NCI-H510A treated with DMSO at 0.1 percent for 48 hours (cell line): ENCODE measurements around the gene GNB5.
"Not testable (repeated sequence)": the region's sequence is repeated elsewhere in the genome, so short reads cannot be mapped to it uniquely, and the experiment has no call there.

Source experiments
- DNase-seq: peaks from one replicate; lab custom pipeline; 2025; lab: John Stamatoyannopoulos, UW

GNB5 gene

DNA sequence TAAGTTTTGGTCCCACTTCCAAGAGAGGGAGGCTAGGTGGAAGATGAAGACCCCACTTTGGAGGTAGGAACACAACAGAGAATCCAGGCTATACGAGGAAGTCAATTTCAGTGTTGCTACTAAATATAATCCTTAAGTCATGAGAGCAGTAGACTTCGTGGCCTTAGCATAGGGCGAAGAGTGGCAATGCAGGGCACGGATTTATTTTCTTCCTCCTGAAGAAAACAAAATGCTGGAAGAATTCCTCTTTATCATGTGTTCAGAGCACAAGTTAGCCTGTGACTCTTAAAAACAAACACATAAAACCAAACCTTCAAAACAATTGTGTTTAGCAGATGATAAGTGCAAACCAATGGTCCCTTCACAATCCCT lies 98.0 kb downstream of the GNB5 start:
- DNase-seq, result no peak

DNA sequence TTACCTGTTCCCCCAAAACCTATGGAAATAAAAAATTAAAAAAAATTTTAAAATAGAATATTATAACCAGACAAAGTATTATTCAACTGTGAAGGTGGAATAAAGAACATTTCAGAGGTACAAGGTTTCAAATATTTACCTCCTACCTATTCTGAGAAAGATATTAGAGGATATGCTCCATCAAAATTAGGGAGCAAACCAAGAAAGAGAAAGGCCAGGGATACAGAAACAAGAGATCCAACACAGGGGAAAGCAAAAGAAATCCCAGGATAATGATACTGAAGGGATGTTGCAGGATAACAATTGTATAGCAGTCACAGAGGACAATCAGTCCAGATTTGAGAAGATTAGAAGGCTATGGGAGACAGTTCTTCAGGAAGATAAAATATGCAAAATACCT lies 101.0 kb downstream of the GNB5 start:
- DNase-seq, result no peak

DNA sequence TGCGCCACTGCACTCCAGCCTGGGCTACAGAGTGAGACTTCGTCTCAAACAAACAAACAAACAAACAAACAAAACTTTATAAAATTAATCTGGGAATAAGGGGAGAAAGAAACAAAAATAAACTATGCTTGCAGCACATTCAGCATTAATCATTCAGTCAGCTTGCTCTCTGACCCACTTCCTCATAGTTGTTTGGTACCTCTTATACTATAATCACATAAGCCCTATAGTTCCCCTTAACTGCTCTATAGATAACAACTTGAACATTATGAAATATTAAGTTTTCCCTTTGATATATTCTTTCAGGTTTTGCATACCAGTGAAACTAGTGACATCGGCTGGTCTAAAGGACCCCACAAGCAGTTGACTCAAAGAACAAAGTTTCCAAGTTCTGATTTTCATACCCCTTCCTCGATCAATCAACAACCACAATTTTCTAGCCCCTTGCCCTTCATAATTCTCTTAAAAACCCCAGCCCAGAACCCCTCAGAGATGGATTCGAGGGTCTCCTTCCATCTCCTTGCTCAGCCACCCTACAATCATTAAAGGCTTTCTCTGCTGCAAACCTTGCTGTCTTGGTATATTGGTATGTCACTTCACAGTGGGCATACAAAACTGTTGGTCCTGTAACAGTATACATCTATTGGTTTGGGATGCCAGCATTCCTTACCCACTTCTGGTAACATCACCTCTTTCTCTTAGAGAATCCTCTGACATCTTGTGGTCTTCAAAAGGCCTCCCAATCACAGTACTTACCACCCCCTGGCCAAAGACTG lies 105.0 kb downstream of the GNB5 start:
- no peak for DNase-seq

DNA sequence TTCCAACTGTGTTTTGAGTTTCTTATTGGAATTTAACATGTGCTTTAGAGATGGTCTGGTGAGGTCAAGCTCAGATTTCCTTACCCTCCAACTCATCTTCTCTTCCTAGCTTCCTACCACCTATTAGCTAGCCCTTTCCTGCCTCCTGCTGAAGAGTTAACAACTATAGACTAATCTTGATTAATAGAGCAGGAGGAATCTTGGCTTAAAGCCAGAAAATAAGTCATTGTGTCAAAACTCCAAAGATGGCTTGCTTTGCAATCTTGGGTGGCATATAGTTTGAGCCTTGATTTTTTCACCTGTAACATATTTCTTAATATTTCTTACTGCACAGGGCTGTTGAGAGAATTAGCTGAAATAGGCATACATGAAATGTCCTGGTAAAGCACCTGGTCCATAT lies 105.9 kb downstream of the GNB5 start:
- DNase-seq, result no peak

DNA sequence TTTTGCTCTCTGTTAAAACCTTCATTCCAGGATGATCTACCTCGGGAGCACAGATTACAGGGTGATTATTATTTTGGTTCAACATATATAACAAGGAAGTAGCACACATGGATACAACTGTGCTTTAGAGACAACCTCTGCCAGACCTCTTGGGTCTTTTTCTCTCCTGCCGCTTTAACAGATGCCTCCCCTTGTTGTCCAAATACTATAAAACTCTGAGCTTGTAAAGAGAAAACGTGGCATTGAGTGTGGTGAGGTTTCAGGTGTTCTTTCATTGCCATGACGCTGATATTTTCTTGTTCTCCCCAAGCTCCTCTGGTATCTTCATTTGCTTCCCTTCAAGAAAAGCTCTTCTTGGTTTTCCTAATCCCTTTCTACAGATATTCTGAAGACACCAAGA lies 107.6 kb downstream of the GNB5 start:
- DNase-seq, result no peak

DNA sequence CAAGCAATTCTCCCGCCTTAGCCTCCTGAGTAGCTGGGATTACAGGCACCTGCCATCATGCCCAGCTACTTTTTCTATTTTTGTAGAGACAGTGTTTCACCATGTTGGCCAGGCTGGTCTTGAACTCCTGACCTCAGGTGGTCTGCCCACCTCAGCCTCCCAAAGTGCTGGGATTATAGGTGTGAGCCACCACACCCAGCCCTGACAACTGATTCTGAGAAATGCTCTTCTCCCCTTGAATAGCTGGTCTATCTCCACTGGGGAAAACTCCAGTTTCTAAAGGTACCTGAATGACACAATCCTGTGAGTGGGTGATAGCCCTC lies 108.2 kb downstream of the GNB5 start:
- DNase-seq, result not testable (repeated sequence)

DNA sequence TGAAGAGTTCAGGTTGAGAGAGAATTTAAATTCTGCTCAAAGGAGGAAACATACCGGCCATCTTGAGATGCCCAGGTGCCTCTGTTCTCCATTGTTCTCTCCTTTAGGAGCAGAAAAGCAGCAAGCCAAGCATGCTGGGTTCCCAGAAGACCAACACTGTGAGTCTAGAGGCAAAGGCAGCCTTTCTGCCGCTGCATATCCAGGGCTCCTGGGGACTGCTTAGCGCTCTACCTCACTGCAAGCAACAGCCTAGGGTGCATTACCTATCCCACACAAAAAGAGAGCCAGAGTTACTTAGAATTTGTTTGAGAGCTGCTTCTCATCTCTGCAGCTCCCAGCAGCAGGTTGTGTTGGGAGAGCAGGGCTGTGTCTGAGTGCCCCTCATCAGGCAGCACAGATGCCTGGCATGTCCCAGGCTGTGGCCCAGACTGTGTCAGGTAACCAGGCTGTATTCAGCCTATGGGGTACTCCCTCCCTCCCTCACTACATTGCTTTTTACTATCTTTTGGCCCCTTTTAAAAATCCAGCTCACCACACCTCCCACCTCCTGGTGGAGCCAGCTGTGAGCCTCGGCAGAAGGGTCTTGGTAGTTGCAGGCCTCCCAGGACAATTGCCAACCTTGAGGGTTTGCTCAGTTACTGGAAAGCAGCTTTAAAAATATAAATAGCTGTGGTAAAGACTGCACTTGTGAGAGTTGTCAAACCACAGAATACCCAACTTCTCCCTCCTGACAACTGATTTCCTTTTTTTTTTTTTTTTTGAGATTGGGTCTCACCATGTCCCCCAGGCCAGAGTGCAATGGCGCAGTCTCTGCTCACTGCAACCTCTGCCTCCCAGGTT lies 108.8 kb downstream of the GNB5 start:
- no peak for DNase-seq

DNA sequence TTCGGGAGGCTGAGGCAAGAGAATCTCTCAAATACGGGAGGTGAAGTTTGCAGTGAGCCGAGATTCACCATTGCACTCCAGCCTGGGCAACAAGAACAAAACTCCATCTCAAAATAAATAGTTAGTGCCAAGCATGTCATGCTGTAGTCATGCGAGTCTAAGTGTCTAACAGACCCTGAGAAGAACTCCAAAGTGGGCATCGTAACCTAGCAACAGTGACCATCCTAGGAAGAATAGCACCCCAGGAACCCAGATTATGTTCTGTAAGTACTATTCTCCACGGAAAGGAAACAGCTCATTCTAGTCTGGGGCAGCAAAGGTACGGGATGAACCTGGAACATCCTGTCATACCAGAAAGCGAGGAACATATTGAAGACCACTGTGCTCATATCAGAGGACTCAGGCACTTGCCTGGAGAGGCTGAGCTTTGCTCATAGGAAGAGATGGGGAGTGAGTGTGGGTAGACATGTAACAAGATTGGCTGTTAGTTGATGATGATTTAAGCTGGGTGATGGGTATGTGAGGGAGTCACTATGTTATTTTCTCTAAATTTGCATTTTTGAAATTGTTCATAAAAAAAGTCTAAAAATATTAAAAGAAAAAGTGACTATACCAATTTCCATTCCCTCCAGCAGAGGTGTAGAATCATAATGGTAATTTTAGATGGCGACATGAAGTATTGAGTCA lies 110.3 kb downstream of the GNB5 start:
- DNase-seq, result no peak

DNA sequence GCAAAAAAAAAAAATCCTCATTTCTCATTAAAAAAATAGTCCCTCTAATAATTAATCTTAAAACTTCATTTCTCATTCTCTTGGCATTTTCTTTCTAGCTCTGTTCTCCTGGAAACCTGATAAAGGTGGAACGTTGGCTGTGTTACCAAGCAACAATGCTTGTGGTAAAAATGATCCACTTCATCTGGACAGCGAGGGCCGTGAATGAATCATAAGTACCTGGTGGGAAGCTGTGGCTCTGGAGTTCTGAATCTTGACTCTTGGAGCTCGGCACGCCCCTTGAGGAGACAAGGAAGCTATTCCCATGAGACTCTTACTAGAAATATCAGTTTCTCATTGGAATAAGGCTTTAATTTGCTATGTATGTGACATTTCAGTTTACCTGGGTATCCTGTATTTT lies 111.2 kb downstream of the GNB5 start:
- peak; percentile 30 for DNase-seq

DNA sequence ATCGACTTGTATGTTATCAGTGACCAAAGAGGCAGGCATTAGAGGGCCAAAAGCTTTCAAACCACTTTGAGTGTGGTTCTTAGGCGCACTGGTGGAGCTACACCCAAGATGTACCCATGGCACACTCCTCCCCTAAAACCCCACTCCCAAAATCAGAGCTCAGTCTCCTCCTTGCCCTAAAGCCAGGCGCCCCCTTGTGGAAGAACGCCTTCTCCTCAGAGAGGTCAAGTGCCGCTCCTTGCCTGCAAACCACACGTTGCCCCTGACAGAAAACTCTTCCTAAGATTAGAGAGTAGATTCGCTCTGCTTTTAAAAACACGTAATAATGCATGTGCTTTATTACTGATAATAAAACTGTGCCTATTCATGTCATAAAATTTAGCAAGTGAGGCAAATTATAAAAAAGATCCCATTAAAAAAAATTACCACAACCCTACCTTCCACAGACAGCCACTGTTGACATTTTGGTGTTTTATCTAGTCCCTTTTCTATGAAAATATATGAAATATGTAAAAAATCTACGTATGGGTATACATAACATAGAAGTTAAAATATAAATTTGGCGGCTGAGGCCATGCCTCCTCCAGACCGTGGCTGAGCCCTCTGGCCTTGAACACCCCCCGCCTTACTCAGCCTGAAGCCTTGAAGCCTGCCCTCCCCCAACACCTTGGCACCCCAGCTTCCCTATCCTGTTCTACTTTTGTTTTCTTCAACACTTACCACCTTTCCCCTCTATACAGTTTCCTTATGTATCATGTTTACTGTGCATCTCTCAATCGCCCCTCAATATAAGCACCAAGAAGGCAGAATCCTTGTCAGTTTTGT lies 112.1 kb downstream of the GNB5 start:
- DNase-seq, result peak; percentile 40

DNA sequence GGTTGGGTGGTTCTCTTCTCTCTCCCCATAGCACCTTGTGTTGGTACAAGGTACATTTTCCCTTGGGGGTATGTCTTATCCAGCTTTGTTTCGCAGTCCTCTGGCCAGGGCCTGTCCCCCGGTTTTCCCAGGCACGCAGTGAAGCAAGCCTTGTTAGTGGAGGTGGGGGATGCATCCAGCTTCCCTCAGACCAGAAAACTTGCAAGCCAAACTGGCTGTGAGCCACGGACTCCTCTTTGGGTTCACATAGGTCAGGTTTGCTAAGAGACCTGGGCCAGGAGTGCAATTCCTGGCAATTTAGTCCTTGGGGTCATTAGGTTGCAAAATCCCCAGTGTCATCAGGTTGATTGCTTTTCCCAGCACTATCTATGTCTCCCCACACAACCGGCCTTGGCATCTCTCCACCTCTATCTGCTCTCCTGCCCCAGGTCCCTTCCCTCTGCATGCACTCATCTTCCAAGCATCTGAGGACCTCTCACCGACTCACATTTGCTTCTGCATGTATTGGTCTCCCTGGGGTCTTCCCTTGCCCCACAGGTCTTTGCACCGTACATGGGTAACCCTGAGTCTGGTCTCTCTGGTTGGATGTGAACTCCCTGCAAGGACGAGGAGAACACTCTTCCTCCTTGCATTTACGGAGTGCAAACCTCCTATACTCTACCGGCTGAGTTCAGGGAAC lies 112.9 kb downstream of the GNB5 start:
- DNase-seq, result no peak

DNA sequence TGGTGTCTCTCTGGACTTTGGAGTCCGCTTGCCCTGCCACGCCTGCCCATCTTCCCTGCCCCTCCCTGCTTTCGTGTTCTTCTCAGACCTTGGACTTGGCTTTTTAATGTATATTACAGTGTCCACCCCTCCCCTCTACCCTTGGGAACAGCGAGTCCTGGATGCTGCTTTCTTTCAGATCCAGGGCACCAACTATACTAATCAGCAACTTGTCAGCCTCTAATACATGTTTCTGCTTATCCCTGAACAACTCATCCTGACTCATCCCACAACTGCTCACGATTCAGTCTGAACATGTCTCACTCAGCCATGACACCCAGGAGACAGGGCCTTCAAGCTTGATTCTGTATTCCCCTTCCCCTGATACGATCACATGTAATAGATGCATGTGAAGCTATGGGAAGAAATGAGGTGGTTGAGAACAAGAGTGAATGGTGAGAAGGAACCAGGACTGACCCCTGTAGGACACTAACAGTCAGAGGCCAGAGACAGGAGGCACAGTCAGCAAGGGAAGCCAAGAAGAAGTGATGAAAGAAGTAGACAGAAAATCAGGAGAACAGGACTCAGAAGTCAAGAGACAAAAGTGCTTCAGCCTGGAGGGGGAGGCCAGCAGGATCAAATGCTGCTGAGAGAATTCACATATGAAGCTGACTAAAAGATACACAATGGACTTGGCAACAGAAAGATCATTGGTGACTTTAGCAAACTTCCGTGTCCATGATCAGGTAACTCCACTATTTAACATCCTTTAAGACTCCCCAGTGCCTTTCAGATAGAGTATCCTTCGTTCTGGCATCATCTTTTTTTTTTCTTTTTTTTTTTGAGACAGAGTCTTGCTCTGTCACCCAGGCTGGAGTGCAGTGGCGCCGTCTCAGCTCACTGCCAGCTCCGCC lies 114.1 kb downstream of the GNB5 start:
- no peak for DNase-seq

DNA sequence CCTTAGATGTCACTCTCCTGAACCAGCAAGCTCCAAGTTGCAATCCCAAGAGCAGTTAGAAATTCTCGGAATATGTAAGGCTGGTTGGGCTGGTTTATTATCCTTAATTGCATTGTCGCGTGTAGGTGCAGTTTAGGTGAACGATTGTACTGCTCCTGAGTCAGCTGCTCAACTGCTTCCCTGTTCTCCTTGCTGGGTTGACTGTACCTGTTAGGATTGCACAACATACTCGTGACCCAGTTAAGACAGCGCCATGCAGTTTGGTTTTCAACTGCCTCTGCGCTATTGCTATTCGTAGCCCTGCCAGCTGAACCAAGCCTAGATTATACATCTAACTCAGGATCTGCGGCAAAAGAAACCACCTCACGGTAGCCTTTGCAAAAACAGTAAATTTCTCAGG lies 119.6 kb downstream of the GNB5 start:
- DNase-seq, result peak; percentile 16

DNA sequence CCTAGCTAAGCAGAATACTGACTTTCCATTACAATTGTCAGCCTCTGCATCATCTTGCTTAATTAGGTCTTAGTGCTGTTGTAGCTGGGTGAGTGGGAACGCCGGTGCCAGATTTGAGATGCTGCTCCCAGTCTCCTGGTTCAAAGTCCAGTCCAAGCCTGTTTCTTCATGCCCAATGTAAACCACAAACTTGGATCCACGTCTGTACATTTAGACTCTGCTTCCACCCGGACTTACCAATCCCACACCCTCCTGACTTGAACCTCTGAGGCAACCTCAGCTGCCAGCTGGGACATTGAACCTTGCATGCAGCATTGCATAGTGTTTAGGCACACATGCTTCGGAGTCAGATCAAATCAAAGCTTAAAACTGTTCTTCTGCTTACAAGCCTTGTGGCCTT lies 121.6 kb downstream of the GNB5 start:
- DNase-seq, result no peak

DNA sequence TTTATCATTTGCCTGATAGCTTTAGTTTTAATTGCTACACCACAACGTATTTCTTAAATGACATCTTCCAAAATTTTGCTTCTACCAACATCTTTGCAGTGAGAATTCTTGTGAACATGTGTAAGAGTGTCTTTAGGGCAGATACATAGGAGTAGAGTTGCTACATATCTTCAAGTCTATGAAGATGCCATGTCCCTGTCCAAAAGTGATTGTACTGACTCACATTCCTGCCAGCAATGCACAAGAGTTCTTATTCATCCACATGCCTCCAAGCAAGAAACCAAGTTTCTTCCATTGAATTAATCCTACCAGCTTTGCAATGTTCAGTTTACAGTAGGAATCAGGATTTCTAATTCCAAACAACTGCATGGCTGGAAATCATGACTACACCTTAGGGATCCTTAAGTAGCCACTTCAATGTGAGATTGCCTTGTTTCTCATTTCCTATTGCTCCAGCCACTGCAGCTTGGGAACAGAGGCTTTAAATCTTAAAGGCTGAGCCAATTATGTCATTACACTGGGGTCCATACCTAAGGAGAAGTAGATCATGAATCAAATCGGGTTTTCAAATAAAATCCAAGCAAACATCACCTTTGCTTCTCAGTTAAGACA lies 123.1 kb downstream of the GNB5 start:
- no peak for DNase-seq

DNA sequence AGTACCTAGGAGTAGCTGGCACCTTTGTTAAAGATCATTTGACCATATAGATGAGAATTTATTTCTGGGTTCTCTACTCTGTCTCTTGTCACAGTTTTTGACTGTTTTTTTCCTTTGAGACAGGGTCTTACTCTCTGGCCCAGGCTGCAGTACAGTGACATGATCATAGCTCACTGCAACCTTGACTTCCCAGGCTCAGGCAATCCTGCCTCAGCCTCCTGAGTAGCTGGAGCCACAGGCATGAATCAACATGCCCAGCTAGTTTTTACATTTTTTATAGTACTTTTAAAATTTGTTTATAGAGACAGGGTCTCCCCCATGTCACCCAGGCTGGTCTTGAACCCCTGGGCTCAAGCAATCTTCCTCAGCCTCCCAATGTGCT lies 123.7 kb downstream of the GNB5 start:
- DNase-seq, result no peak

DNA sequence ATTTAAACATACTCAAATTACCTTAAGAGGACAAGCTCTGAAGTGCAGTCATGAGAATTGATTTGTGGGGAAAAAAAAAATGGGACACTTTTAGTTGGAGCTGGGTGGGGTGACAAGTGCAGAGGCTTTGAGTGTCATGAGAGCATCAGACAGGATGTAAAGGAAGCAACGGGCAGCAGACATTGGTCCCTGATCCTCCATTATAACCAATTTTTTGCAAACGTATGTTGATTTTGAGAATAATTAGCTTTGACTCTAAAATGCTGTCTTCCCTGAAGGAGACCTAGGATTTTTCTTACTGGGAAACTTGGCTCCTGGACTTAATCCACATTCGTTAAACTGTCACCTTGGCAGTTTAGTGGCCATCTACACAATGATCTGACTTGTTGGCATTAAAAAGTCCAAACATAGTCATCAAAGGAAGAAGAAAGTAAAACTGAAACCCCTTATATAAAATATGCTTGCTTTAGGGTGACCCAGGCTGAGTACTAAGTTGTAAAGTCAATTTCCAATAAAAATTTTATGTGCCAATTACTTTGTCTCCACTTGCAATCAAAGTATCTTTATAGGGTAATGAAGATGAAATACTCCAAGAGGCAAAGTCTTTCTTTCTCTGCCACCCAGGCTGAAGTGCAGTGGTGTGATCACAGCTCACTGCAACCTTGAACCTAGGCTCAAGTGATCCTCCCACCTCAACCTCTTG lies 124.2 kb downstream of the GNB5 start:
- peak; percentile 6 for DNase-seq
